PC-9 (cell line): ENCODE results near the gene FAM193B. TPM values are rescaled to one million over a fixed set of nuclear protein-coding genes. Genes with fewer than 3 reads are reported as not detected.

Experiments
- BruUV-seq: library from RNA; stranded (reverse); fragments of 400-500 nt; replicated peaks from 2 replicates; lab custom pipeline; 2021; lab: Mats Ljungman, UMichigan
- CTCF ChIA-PET: fragments of 300-600 bp; sonication (Branson Sonifier 250); formaldehyde crosslinking; loops from one replicate; lab custom pipeline; 2022; ENCODE audit warnings: antibody characterized with exemption; lab: Charles Lee
- POLR2A ChIA-PET: fragments of 300-600 bp; sonication (Branson Sonifier 250); formaldehyde crosslinking; loops from one replicate; lab custom pipeline; 2022; ENCODE audit warnings: antibody characterized with exemption; ENCODE audit not compliant: unreplicated experiment; lab: Charles Lee
- DNase-seq, 2 experiments: peaks; one replicate each; pipeline versions ENCODE4 v3.0.0 to v3.0.0-alpha.2; 2015 to 2022; ENCODE audit warnings: mixed read lengths in 1 of 2
- H2AFZ ChIP-seq: fragments of 200-600 bp; sonication (generic); 2 replicates; pipeline ENCODE4 v1.8.1; 2017; ENCODE audit warnings: antibody characterized with exemption
- H3F3A ChIP-seq: fragments of 200-600 bp; sonication (generic); 2 replicates; pipeline ENCODE4 v1.8.1; 2017; ENCODE audit warnings: antibody characterized with exemption, mild to moderate bottlenecking, low read depth; ENCODE audit not compliant: insufficient read depth
- H3K27ac ChIP-seq: fragments of 200-600 bp; sonication (generic); 2 replicates; pipeline ENCODE4 v1.6.1; 2016; ENCODE audit warnings: mixed run types
- H3K27me3 ChIP-seq: fragments of 200-600 bp; sonication (generic); 2 replicates; pipeline ENCODE4 v1.6.1; 2016; ENCODE audit warnings: low read depth, mixed run types; ENCODE audit not compliant: insufficient read depth
- H3K36me3 ChIP-seq: fragments of 200-600 bp; sonication (generic); 2 replicates; pipeline ENCODE4 v1.6.1; 2016; ENCODE audit warnings: low read depth, mixed run types
- H3K4me1 ChIP-seq: fragments of 200-600 bp; sonication (generic); replicated peaks from 2 replicates; pipeline ENCODE4 v1.6.1; 2016; ENCODE audit warnings: mixed run types; ENCODE audit not compliant: insufficient read depth
- H3K4me2 ChIP-seq: fragments of 200-600 bp; sonication (generic); 2 replicates; pipeline ENCODE4 v1.6.1; 2017; ENCODE audit warnings: mixed run types
- H3K4me3 ChIP-seq: fragments of 200-600 bp; sonication (generic); 2 replicates; pipeline ENCODE4 v1.6.1; 2016; ENCODE audit warnings: mixed run types
- H3K79me2 ChIP-seq: fragments of 200-600 bp; sonication (generic); 2 replicates; pipeline ENCODE4 v1.6.1; 2017; ENCODE audit warnings: low read depth, mixed run types
- H3K9me2 ChIP-seq: fragments of 200-600 bp; sonication (generic); 2 replicates; pipeline ENCODE4 v1.8.1; 2017; ENCODE audit warnings: mild to moderate bottlenecking; ENCODE audit not compliant: insufficient read depth
- H3K9me3 ChIP-seq: fragments of 200-600 bp; sonication (generic); 2 replicates; pipeline ENCODE4 v1.8.1; 2016; ENCODE audit warnings: low read depth; ENCODE audit not compliant: insufficient read depth
- H4K20me1 ChIP-seq: fragments of 200-600 bp; sonication (generic); 2 replicates; pipeline ENCODE4 v1.8.1; 2017; ENCODE audit not compliant: insufficient read depth
- CTCF ChIP-seq: fragments of 200-600 bp; sonication (generic); conservative IDR thresholded peaks from 2 replicates; pipeline ENCODE4 v1.6.1; 2017; ENCODE audit warnings: mixed run types, antibody characterized with exemption, mild to moderate bottlenecking, moderate library complexity
- EZH2 ChIP-seq: fragments of 200-600 bp; sonication (generic); IDR thresholded peaks from 2 replicates; pipeline ENCODE4 v1.8.0; 2017; ENCODE audit warnings: antibody characterized with exemption, low read depth
- intact Hi-C: fragments of 100-400 bp; cut with micrococcal nuclease; formaldehyde crosslinking; loops from one replicate; pipeline ENCODE4 v1.10.0; 2022; ENCODE audit not compliant: unreplicated experiment
- total RNA-seq: library from RNA; stranded (reverse); gene quantifications from 2 replicates; pipeline ENCODE4 v1.2.3, GENCODE V29; 2021

The FAM193B gene
- total RNA-seq, 1 experiment from 2014 or later: 70.4 TPM

GRCh38 chr5:177472460-177473442 is 81.6 kb downstream of the FAM193B start:
- Histone ChIP-seq H3K4me3 (peak overlapping the region; percentile 79), H3K36me3 (no peaks in the 10 kb centered on the region), H2AFZ (0 out of 2 replicates have a peak overlapping the region, but pooled peaks have one; percentile 63), H3K9me3 (no peaks in the 10 kb centered on the region), H3K27ac (no peak overlapping the region), H3K4me1 (peaks cover 22% of the 10 kb centered on the region), H3K9me2 (no peaks in the 10 kb centered on the region), H3K79me2 (peaks cover 21% of the 10 kb centered on the region; the same call in 1 of the 2 replicates), H4K20me1 (peaks cover 24% of the 10 kb centered on the region), H3K4me2 (peak overlapping the region; percentile 97), H3K27me3 (no peaks in the 10 kb centered on the region), H3F3A (peaks cover 40% of the 10 kb centered on the region)
- ChIA-PET POLR2A (interaction anchor here (0.6 to 2.1 kb wide), 3 partner anchors 17 to 25 kb away, joined by 3 to 6 read pairs (median 5); no protein-coding TSS in a partner anchor), CTCF (interaction anchor here (0.7 to 1.1 kb wide), 2 partner anchors 13 to 15 kb away, joined by 3 read pairs; no protein-coding TSS in a partner anchor)
- BruUV-seq: no TSS peak
- TF ChIP-seq CTCF: no peak
- TF ChIP-seq EZH2: no peak
- DNase-seq: peak in 1 of 2 experiments; percentile 53
- intact Hi-C loops: no loop called here

GRCh38 chr5:177471610-177472356 is 82.6 kb downstream of the FAM193B start:
- DNase-seq: no peak

More at GRCh38 chr5:177471610-177472356, 82.6 kb downstream of the FAM193B start:
- Histone ChIP-seq H3K36me3 (no peaks in the 10 kb centered on the region), H3K9me3 (no peaks in the 10 kb centered on the region), H3K79me2 (peaks cover 21% of the 10 kb centered on the region; the same call in 1 of the 2 replicates), H3K27ac (no peak overlapping the region), H3K27me3 (no peaks in the 10 kb centered on the region), H3K9me2 (no peaks in the 10 kb centered on the region), H2AFZ (no peak overlapping the region), H3K4me1 (peaks cover 22% of the 10 kb centered on the region), H3K4me3 (peak overlapping the region; percentile 79), H4K20me1 (peaks cover 24% of the 10 kb centered on the region), H3F3A (peaks cover 35% of the 10 kb centered on the region), H3K4me2 (peak overlapping the region; percentile 97)
- intact Hi-C loops: loop anchor here (2.0 kb wide), 1 partner anchor 15 kb away; no protein-coding TSS in a partner anchor
- CTCF ChIA-PET: interaction anchor here (0.7 to 1.1 kb wide), 3 partner anchors 14 to 29 kb away, joined by 3 read pairs; no protein-coding TSS in a partner anchor
- BruUV-seq: TSS peak; percentile 55
- POLR2A ChIA-PET: interaction anchor here (0.5 to 2.1 kb wide), 4 partner anchors 16 to 26 kb away, joined by 3 to 6 read pairs (median 4); no protein-coding TSS in a partner anchor
- TF ChIP-seq EZH2 (no peak), CTCF (no peak)
